Activated CD4-positive, alpha-beta T cell treated with anti-CD3 and anti-CD28 coated beads, Interleukin-2, amount 50 U/mL, for 24 hours (primary cell): Measurements from ENCODE around the gene CACNG4.
"Not testable (repeated sequence)": the region's sequence is repeated elsewhere in the genome, so short reads cannot be mapped to it uniquely, and the experiment has no call there.

Experiments used
- DNase-seq, 2 donors: peaks; one replicate each; pipeline ENCODE4 v3.0.0-alpha.2; 2020; ENCODE audit warnings: low read depth in 1 of 2, low spot score in 1 of 2

The CACNG4 gene

DNA sequence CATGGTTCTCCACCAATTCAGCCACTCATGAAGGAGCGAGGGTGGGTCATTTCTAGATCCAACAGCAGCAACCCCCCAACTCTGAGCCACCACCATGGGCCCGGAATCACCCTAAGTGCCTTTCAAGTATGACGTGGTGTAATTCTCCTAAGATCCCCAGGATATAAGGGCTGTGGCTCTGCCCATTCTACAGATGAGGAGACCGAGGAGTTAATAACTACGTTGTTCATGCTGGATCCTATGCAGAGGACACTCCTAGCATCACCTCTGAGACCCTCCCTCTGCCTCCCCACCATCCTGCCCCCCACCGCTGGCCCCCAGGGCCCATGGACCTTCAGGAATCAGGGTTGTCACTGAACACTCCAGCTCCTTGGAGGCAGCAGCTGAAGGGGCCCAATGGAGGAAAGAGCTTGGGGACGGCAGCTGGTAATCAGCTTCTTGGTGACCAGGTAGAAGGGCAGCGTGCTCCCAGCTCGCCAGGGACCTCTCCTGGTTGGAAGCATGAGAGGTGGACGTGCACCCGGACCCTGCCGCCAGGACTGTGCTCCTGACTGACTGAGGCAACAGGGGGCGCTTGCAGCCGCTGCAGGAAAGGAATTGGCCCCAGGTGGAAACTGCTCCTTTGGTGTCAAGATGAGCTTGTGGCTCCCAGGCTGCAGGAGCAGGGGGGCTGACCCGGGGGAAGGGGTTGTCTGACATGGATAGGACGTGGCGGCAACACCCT, 51.7 kb downstream of the CACNG4 start:
- DNase-seq: no peak

DNA sequence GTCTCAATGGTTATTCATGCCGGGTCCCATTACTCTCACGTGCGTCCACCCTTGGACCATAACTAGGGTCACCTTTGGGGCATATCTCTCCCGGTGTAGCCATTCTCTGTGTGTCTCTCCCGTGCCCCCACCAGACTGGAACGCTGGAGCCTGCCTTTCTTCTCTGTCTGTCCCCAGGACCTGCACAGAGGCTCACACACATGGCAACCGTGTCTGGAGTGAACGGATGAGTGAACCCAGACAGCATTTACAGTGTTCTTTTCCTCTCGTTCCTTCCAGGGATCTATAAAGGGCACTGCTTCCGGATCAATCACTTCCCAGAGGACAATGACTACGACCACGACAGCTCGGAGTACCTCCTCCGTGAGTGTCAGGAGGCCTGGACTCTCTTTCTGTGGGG, 53.4 kb downstream of the CACNG4 start:
- DNase-seq: no peak

DNA sequence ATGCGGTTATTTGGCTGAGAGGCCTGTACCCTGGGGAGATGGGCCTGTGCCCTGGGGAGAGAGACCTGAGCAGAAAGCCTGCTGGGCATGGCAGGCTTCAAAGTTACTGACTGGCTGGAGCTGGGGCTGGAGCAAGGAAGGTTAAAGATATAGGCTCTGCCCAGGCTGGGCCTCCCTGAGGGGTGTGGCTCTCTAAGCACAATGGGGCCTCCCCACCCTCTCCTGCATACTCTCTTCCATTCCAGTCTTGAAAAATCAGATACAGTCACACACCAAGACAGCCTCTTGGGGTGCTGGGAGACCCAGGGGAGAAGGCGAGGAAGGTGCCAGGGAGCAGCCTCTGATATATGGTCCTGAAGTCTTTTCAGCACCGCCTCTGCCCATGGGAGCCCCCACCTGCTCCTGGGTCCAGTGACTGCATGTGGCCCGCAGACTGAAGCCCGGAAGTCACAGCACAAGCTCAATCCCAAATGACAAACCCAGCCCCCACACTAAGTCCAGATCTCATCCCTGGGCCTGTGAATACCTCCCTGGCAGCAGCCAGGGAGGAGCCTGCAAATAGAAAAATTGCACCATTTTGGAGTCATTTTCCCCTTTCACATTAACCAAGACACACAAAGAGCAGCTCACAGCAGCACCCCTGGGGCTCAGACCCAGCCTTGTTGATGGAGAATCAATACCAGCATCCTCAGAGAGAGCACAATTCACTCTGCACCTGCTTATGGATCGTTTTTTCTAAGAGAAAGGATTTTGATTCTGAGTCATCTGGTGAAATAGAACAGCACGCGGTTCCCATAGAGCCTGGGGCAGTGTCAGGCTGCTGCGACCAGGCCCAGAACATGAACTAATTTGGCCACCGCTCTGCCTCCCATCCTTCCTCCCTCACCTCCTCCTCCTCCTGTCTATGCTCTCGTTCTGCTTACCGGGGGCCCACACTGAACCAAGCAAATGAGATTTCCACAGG, 54.2 kb downstream of the CACNG4 start:
- no peak for DNase-seq

DNA sequence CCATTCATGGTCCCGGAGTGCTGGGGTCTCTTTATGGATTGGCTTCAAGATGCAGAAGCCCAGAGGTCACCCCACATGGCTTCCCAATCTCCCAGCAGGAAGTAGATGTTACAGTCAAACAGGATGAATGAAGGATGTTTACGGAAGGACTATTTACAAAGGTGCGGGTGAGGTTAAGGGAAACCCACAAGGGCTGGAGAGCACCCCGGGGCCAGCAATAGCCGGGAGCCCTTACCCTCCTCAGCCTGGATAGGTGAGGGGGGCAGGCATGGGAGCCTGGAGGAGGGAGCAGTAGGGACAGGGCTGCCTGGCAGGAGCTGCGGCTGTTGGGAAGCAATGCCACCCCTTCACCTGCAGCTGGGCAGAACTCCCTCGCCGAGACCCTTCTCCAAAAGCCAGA, 55.3 kb downstream of the CACNG4 start:
- DNase-seq: no peak

DNA sequence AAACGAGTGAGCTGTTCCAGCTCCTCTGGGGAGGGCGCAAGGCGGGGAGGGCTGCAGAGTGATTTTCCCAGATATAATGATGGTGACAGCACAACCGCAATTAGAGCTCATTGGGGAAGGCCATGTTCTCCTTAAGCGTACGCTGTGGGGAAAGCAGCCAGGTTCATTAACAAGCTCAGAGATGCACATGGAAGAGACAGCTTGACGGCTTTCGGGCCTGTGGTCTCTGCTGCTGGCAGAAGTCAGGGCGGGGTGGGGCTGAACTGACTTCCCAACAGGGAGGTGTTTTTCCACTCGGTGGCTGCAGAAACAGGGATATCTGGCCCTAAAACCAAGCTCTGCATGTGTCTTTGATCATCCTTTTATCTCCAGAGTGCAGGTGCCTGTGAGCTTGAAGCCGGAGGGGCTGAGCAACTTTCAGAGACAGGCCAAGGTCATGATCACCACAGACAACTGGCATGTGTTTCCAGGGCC, 55.8 kb downstream of the CACNG4 start:
- no peak for DNase-seq

DNA sequence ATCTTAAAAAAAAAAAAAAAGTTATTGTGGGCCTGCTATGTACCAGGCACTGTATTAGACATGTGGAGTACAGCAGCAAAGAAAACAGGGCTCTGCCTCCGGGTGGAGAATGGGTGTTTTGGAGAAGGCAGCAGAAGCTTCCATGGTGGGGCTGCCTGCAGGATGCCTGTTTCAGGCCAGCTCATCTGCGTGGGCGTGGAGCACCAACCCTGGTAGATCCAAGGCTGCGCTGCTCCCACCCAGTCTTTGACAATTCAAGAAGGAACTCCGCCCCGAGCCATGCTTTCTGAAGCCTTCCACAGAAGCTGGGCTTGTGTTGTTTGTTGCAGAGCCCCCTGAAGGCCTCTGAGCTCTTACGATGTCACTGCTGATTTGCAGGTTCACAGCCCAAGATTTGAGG, 56.7 kb downstream of the CACNG4 start:
- no peak for DNase-seq

DNA sequence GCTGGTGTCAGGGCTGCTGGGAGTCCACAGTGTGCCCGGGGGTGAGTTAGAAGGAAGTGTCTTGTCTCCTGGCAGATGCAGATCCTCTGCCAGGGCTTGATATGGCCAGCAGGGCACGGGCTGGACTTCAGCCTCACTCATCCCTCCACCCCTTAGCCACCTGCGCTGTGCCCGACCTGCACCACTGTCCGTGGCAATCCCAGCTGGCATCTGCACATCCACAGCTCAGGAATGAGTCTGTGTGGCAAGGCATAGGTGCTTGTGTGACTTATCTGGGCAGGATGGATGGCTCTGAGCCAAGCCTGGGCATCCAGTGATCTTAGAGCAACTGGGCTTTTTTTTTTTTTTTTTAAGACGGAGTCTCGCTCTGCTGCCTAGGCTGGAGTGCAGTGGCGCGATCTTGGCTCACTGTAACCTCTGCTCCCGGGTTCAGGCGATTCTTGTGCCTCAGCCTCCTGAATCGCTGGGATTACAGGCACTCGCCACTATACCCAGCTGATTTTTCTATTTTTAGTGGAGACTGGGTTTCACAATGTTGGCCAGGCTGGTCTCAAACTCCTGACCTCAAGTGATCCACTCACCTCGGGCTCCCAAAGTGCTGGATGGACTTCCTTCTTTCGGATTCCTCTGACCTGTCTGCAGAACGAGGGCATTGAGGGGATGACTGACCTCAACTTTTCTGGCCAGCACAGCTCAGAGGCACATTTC, 57.4 kb downstream of the CACNG4 start:
- no peak for DNase-seq

DNA sequence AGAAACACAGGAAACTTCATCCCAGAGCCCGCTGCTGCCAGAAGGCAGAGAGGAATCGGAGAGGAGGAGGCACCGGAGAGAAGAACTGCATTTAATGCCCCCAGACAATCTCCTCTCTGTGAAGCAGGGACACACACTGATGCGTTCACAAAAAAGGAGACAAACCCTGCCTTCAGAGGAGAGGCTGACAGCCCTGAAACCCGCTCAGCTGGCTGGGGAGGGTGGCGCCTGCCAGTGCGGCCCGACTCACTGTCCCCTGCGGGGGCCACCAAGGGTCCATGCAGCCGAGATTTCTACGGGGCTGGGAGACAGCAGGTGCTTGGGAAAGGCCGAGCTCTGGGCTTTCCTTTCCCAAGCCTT, 57.9 kb downstream of the CACNG4 start:
- DNase-seq: no peak

DNA sequence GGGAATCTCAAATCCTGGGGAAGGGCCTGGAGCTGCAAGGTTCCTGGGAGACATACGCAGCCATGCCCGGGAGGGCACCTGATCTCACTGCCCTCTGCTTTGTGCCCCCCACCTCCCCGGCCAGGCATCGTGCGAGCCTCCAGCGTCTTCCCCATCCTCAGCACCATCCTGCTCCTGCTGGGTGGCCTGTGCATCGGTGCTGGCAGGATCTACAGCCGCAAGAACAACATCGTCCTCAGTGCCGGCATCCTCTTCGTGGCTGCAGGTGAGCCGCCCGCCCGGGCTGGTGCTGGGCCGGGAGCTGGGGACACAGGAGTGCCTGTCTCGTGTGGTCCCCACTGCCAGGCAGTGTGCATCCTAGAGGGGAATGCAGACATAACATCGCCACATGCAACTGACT, 60.2 kb downstream of the CACNG4 start:
- no peak for DNase-seq

DNA sequence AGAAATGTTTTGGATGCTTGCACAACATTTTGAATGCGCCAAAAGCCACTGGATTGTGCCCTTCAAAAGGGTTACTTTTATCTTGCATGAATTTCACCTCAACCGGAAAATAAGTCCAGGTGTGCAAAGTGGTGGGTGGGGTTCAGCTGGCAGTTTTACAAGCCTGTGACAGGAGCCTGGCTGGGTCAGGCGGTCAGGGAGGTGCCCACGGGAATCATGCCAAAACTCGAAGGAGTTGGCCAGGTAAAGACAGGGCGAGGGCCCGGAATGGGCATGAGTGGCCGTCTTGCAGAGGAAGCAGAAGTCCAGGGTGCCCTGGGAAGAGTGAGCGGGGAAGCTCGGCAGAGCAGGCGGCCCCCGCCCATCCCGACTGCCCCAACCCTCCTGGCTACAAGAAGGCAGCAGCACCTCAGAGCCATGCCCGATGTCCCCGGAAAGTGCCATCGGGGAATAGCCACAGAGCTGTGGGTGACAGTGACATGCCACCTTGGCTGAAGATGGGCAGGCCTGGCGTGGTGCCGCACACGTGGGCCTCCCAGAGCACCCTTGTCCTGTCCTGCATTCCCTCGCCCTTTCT, 60.8 kb downstream of the CACNG4 start:
- DNase-seq: no peak

DNA sequence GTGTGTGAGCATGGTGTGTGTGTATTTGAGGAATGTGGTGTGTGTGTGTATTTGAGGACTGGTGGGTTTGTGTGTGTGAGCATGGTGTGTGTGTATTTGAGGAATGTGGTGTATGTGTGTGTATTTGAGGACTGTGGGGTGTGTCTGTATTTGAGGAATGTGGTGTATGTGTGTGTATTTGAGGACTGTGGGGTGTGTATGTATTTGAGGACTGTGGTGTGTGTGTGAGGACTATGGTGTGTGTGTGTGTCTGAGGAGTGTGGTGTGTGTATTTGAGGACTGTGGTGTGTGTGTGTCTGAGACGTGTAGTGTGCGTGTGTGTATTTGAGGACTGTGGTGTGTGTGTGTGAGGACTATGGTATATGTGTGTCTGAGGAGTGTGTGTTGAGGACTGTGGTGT, 61.8 kb downstream of the CACNG4 start:
- no peak for DNase-seq

DNA sequence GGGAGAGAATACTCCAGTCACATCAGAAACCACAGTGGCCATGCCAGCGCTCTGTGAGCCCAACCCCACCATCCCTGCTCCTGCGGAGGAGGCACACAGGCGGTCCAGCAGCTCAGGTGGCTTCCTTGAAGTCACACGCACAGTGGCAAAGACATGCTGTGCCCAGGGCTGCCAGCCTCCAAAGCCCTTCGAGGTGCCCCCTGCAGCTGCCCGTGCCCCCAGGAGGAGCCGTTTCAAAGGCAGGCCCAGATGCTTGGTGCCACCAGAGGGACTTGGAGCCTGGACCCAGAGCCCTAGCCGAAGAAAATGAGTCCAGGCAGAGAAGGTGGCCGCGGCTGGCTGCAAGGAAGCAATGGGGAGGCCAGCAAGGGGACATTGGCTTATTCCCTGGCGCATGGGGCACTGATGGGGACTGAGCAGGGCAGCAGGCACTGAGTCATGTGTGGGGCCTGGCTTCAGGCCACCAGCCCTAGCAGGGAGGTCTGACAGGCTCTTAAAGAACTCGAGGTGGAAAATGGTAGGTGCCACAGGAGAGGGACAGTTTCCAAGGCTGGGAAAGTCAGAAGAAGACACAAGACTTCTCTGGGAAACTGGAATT, 62.6 kb downstream of the CACNG4 start:
- no peak for DNase-seq

DNA sequence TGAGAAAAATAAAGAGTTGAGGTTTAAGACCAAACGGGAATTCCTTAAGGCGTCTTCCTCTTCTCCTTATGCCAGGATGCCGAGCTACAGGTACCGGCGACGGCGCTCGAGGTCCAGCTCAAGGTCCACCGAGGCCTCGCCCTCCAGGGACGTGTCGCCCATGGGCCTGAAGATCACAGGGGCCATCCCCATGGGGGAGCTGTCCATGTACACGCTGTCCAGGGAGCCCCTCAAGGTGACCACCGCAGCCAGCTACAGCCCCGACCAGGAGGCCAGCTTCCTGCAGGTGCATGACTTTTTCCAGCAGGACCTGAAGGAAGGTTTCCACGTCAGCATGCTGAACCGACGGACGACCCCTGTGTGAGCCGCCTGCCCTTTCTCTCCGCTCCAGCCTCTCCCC, 66.1 kb downstream of the CACNG4 start:
- no peak for DNase-seq

DNA sequence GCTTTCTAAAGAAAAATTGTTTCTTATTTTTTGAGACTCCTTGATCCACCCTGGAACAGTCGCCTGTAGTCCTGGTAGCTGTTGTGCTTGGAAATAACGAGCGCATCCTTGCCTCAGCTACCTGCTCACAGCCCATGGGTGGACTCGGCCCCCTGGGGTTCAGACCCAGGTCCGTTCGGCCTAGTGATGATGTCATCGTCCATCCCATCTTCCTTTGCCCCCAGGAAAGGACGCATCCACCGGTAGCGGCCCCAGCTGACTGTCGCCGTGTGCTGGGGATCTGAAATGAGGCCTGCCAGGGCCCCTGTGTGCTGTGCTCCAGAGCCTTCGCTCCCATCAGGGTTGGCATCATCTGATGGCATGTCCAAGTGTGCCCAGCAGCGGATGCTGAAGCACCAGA, 67.9 kb downstream of the CACNG4 start:
- no peak for DNase-seq

DNA sequence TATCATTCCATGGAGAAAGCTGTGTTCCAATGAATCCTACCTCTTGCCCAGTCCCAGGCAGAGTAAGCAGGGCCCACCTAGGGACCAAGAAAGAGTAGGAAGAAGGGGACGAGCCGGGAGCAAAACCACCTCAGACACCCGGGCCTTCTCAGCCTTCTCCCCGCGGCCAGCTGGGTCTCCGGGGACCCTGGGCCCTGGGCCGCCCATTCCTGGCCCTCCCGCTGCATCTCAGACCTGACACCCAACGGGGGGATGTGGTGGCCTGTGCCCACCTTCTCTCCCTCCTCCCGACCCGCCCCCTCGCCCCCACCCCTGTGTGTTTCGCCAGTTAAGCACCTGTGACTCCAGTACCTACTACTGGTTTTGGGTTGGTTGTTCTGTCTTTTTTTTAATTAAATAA, 68.5 kb downstream of the CACNG4 start:
- no peak for DNase-seq

DNA sequence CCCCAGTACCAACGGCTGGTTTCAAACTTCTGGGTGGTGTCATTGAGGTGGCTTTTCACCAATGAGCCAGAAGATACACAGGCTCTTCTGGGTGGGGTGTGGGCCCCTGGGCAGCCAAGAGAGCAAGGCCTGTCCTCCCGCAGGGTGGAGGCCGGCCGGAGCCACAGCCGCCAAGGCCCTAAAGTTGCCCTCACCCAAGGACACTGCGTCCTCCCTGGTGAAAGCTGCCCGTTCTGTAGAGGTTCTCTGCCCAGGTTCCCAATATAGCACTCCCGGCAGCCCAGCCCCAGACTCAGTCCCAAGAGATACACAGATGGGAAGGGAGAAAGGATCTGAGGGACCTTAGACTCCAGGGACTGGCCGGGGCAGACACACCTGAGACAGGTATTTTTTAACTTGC, 69.1 kb downstream of the CACNG4 start:
- no peak for DNase-seq

DNA sequence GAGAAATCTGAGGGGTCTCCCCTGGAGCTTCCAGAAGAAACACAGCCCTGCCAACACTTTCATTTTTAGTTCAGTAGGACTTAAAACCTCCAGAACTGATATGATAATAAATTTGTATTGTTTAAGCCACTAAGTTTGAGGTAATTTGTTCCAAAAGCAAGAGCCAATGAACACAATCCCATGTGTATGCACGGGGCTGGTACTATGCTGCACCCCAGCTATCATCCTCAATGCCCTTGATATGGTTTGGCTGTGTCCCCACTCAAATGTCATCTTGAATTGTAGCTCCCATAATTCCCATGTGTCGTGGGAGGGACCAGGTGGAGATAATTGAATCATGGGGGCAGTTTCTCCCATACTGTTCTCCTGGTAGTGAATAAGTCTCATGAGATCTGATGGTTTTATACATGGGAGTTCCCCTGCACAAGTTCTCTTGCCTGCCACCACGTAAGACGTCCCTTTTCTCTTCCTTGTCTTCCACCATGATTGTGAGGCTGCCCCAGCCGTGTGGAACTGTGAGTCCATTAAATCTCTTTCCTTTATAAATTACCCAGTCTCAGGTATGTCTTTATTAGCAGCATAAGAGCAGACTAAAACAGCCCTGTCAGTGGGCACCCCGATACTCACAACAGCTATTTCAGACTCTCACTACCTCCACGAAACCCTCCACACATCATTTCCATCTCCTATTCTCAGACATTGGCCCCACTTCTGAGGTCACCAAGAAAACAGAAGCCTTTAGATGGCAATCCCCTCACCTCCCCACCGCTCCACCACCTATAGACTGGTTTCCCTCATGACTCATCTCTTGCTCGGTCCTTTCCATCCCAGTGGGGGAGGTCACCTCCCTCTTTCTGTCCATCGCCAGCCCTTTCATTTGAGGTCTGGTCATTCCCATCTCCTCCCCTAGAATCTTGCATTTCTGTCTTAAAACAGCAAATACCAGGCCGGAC, 70.9 kb downstream of the CACNG4 start:
- no peak for DNase-seq

DNA sequence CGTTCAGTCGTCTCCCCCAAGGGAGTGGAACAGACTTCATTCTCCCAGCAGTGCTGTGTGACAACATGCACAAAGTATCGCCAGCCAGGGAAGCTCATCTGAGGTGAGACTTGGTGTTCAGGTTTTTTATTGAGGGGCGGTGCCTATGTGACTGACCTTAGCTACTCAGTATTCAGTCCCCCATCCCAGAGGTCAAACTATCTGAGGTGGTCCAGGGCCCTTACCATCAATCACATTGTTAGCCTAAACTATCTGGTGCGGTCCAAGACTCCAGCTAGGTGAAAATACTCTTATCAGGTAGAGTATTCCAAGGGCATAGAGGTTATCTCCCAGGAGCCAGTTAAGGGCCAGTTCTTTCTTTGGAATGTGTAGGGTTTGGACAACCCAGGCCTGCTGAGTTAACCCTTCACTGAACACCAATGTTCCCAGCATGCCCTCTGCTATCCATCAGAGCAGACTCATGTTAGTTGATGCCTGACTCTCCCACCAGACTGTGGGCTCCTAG, 74.4 kb downstream of the CACNG4 start:
- DNase-seq: no peak

DNA sequence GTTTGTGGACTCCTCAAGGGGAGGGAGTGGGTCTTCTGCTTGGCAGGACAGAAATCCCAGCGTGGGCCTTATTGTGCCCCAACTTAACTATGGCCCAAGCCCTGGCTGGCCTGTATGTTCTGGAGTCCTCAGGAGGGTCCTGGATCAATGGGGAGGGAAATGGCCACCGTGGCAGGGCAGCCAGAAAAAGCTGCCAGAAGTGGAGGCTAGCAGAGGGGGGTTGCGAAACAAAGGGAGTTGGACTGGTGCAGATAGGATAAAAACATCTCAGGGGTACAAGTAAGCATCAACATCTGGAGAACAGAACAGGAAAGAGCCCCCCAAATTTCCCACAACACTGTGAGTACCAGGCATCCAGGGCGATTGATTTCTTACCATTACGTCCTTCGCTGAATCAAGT, 76.1 kb downstream of the CACNG4 start:
- DNase-seq: no peak

DNA sequence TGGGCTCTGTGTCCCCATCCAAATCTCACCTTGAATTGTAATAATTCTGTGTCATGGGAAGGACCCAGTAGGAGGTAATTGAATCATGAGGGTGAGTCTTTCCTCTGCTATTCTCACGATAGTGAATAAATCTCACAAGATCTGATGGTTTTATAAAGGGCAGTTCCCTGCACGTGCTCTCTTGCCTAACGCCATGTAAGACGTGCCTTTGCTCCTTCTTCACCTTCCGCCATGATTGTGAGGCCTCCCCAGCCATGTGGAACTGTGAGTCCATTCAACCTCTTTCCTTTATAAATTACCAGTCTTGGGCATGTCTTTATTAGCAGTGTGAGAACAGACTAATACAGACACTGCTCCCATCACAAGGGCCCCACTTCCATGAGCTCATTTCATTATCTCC, 76.6 kb downstream of the CACNG4 start:
- not testable (repeated sequence) for DNase-seq
